ENCODE measurements around the gene BAIAP2L2. TPM values are rescaled to one million over a fixed set of nuclear protein-coding genes. Genes with fewer than 3 reads are reported as not detected.
A peak's percentile ranks its signal among the peaks of the same experiment; 100 is the strongest.

Gene BAIAP2L2
- total and polyA plus RNA-seq, 2 experiments from 2014 or later, result 3.9 to 5.6 TPM

DNA sequence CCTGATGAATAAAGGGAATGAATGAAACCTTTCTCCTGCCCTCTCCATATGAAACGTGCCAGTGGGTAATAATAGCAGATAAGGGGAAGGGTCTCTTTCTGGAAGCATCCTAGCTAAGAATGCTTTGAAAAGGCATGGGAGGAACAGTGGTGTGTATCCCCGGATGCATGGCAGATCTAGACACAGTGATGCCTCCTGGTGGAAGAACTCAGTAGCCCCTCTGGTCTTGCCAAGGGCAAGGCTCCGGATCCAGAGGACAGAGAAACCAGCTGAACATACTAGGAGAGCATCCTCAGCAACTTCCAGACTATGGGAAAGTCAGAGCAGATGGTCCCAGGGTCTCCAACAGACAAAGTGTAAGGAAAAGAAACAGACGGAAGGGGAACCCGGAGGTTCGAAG, 6.4 kb downstream of the BAIAP2L2 start:
- no peaks in the 10 kb centered on the region for H3K36me3 Mint-ChIP-seq (ENCODE audit: low read depth)
- H3K27me3 ChIP-seq (ENCODE audit: insufficient read depth), result no peaks in the 10 kb centered on the region
- H2AFZ ChIP-seq, result no peak overlapping the region
- H3K27ac Mint-ChIP-seq, result no peak overlapping the region
- no peak overlapping the region for H3K4me2 ChIP-seq
- no peaks in the 10 kb centered on the region for H3K79me2 ChIP-seq (replicated peaks; ENCODE audit: insufficient read depth)
- peaks cover 12% of the 10 kb centered on the region for H3K27me3 Mint-ChIP-seq (ENCODE audit: insufficient read depth, low read depth, poor library complexity)
- H3F3A ChIP-seq (replicated peaks; ENCODE audit: low read depth), result no peaks in the 10 kb centered on the region
- H3K4me3 Mint-ChIP-seq, result no peak overlapping the region
- no peak overlapping the region for H3K27ac ChIP-seq (ENCODE audit: low read depth)
- H4K20me1 ChIP-seq (replicated peaks; ENCODE audit: insufficient read depth), result no peaks in the 10 kb centered on the region
- H3K9me2 ChIP-seq (ENCODE audit: insufficient read depth), result no peaks in the 10 kb centered on the region
- ATAC-seq, result peak; percentile 88
- no peaks in the 10 kb centered on the region for H3K4me1 ChIP-seq (ENCODE audit: insufficient read depth)
- TF ChIP-seq, protein P1, sequence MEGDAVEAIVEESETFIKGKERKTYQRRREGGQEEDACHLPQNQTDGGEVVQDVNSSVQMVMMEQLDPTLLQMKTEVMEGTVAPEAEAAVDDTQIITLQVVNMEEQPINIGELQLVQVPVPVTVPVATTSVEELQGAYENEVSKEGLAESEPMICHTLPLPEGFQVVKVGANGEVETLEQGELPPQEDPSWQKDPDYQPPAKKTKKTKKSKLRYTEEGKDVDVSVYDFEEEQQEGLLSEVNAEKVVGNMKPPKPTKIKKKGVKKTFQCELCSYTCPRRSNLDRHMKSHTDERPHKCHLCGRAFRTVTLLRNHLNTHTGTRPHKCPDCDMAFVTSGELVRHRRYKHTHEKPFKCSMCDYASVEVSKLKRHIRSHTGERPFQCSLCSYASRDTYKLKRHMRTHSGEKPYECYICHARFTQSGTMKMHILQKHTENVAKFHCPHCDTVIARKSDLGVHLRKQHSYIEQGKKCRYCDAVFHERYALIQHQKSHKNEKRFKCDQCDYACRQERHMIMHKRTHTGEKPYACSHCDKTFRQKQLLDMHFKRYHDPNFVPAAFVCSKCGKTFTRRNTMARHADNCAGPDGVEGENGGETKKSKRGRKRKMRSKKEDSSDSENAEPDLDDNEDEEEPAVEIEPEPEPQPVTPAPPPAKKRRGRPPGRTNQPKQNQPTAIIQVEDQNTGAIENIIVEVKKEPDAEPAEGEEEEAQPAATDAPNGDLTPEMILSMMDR (conservative IDR thresholded peaks at IDR 0.05; ENCODE audit: low read depth in 2 of 2), result peak; percentile 67 to 82
- TF ChIP-seq POLR2AphosphoS5 (IDR thresholded peaks at IDR 0.05; ENCODE audit: low read depth), result no peak
- no peak overlapping the region for H3K4me3 ChIP-seq
- H3K9me3 Mint-ChIP-seq, result no peaks in the 10 kb centered on the region
- H3K4me1 Mint-ChIP-seq, result no peaks in the 10 kb centered on the region
- peak; percentile 85 for DNase-seq (ENCODE audit: low spot score)
- no peaks in the 10 kb centered on the region for H3K36me3 ChIP-seq (ENCODE audit: insufficient read depth)

DNA sequence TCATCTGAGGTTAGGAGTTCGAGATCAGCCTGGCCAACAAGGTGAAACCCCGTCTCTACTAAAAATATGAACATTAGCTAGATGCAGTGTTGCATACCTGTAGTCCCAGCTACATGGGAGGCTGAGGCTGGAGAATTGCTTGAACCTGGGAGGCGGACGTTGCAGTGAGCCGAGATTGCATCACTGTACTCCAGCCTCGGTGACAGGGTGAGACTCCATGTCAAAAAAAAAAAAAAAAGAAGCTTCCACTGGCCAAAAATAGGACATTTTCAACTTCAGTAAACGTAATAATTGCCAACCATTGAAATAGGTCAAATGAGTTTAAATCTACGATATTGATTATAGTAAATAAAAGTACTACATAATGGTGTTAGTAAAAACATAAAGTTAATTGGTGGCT, 6.8 kb downstream of the BAIAP2L2 start:
- H2AFZ ChIP-seq, result no peak overlapping the region
- no peak overlapping the region for H3K4me3 ChIP-seq
- DNase-seq (ENCODE audit: low spot score) (no peak), ATAC-seq (no peak)
- H3F3A ChIP-seq (replicated peaks; ENCODE audit: low read depth), result no peaks in the 10 kb centered on the region
- H3K36me3 Mint-ChIP-seq (ENCODE audit: low read depth), result no peaks in the 10 kb centered on the region
- no peaks in the 10 kb centered on the region for H3K36me3 ChIP-seq (ENCODE audit: insufficient read depth)
- H3K4me1 Mint-ChIP-seq, result peaks cover 2% of the 10 kb centered on the region; the same call in 2 of the 3 replicates
- H3K9me3 Mint-ChIP-seq, result no peaks in the 10 kb centered on the region
- H3K4me2 ChIP-seq, result no peak overlapping the region
- H4K20me1 ChIP-seq (replicated peaks; ENCODE audit: insufficient read depth), result no peaks in the 10 kb centered on the region
- H3K79me2 ChIP-seq (replicated peaks; ENCODE audit: insufficient read depth), result no peaks in the 10 kb centered on the region
- H3K4me3 Mint-ChIP-seq, result no peak overlapping the region
- no peaks in the 10 kb centered on the region for H3K4me1 ChIP-seq (ENCODE audit: insufficient read depth)
- TF ChIP-seq POLR2AphosphoS5 (IDR thresholded peaks at IDR 0.05; ENCODE audit: low read depth) (no peak), ZNF331 (CRISPR knock-in tag; IDR thresholded peaks at IDR 0.05; ENCODE audit: low read depth) (no peak), STAT1 (IDR thresholded peaks at IDR 0.05; ENCODE audit: unreplicated experiment) (no peak), EZH2phosphoT487 (IDR thresholded peaks at IDR 0.05; ENCODE audit: unreplicated experiment) (no peak), CREB1 (CRISPR knock-in tag; IDR thresholded peaks at IDR 0.05; ENCODE audit: low read depth) (no peak), JUNB (IDR thresholded peaks at IDR 0.05; ENCODE audit: unreplicated experiment) (no peak)
- TF ChIP-seq, protein P2, sequence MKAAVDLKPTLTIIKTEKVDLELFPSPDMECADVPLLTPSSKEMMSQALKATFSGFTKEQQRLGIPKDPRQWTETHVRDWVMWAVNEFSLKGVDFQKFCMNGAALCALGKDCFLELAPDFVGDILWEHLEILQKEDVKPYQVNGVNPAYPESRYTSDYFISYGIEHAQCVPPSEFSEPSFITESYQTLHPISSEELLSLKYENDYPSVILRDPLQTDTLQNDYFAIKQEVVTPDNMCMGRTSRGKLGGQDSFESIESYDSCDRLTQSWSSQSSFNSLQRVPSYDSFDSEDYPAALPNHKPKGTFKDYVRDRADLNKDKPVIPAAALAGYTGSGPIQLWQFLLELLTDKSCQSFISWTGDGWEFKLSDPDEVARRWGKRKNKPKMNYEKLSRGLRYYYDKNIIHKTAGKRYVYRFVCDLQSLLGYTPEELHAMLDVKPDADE (IDR thresholded peaks at IDR 0.05), result no peak
- TF ChIP-seq, protein P1 (conservative IDR thresholded peaks at IDR 0.05; ENCODE audit: low read depth in 2 of 2), result no peak
- no peak overlapping the region for H3K27ac ChIP-seq (ENCODE audit: low read depth)
- H3K27me3 ChIP-seq (ENCODE audit: insufficient read depth), result no peaks in the 10 kb centered on the region
- H3K27me3 Mint-ChIP-seq (ENCODE audit: insufficient read depth, low read depth, poor library complexity), result peaks cover 9% of the 10 kb centered on the region
- H3K9me2 ChIP-seq (ENCODE audit: insufficient read depth), result no peaks in the 10 kb centered on the region
- peak overlapping the region; percentile 3; the same call in 1 of the 2 replicates for H3K27ac Mint-ChIP-seq
